ENCODE results near the gene PTPN1.

PTPN1 gene

DNA sequence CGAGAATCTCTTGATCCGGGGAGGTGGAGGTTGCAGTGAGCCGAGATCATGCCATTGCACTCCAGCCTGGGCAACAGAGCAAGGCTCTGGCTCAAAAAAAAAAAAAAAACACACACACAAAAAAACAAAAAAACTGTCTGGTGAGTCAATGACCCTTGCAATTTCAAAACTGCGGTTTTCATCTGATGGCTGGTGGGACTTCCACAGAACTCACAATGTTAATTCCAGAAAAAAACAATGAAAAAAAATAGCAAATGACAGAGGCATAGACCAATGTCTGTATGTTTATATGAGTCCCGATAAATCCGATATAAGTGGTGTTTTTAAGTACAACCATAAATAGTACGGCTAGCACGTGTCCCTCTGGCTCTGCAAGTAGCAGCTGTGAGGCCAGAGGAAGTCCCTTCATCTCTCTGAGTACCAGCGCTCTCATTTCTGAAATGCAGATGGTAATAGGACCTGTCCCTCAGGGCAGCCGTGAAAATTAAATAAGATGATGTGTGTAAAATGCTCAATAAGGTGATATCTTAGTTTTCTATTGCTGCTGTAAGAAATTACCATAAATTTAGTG lies 21.9 kb upstream of the PTPN1 start:
- no peak overlapping the region for H3K4me3 ChIP-seq (ENCODE audit: low read length, poor library complexity, severe bottlenecking)
- no peaks in the 10 kb centered on the region for H3K79me2 ChIP-seq (ENCODE audit: insufficient read depth, low read length)
- no peaks in the 10 kb centered on the region for H3K9me2 ChIP-seq (replicated peaks; ENCODE audit: low read depth, low read length)
- no peaks in the 10 kb centered on the region for H4K20me1 ChIP-seq (ENCODE audit: insufficient read depth, low read length, poor library complexity, severe bottlenecking)
- H3K9ac ChIP-seq (ENCODE audit: low read depth, low read length, poor library complexity, severe bottlenecking), result no peak overlapping the region
- TF ChIP-seq EZH2phosphoT487 (IDR thresholded peaks at IDR 0.05; ENCODE audit: borderline replicate concordance), result no peak
- TF ChIP-seq, protein P1, sequence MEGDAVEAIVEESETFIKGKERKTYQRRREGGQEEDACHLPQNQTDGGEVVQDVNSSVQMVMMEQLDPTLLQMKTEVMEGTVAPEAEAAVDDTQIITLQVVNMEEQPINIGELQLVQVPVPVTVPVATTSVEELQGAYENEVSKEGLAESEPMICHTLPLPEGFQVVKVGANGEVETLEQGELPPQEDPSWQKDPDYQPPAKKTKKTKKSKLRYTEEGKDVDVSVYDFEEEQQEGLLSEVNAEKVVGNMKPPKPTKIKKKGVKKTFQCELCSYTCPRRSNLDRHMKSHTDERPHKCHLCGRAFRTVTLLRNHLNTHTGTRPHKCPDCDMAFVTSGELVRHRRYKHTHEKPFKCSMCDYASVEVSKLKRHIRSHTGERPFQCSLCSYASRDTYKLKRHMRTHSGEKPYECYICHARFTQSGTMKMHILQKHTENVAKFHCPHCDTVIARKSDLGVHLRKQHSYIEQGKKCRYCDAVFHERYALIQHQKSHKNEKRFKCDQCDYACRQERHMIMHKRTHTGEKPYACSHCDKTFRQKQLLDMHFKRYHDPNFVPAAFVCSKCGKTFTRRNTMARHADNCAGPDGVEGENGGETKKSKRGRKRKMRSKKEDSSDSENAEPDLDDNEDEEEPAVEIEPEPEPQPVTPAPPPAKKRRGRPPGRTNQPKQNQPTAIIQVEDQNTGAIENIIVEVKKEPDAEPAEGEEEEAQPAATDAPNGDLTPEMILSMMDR (conservative IDR thresholded peaks at IDR 0.05; ENCODE audit: low read length), result no peak
- H3K9me3 ChIP-seq (ENCODE audit: insufficient read depth, low read depth, low read length), result no peaks in the 10 kb centered on the region
- no peaks in the 10 kb centered on the region for H3F3A ChIP-seq (ENCODE audit: low read depth)
- peaks cover 12% of the 10 kb centered on the region for H3K4me1 ChIP-seq (ENCODE audit: insufficient read depth, low read length, poor library complexity, severe bottlenecking)
- H3K27me3 ChIP-seq (ENCODE audit: insufficient read depth, low read length, poor library complexity, severe bottlenecking), result no peaks in the 10 kb centered on the region
- no peak overlapping the region for H3K4me2 ChIP-seq (ENCODE audit: low read depth, low read length, poor library complexity, severe bottlenecking)
- no peak overlapping the region for H2AFZ ChIP-seq (ENCODE audit: low read length)
- no peaks in the 10 kb centered on the region for H3K36me3 ChIP-seq (ENCODE audit: insufficient read depth, low read length)

DNA sequence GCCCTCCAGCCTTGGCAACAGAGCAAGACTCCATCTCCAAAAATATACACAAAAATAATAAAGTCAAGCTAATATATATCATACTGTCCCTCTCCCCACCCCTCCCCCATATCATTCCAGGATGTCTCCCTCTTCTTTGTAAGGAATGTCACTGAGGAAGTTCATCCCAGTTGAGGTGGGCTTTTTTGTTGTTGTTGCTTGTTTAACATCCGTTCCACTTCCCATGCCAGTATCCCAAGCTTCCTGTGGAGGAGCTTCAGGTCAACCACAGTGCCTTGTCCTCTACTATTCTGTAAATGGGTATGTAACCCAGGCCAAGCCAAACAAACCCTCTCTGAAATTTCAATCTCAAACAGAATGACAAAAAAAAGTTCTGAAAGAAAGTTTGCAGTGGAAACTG lies 19.0 kb upstream of the PTPN1 start:
- Histone ChIP-seq H3K9me2 (replicated peaks; ENCODE audit: low read depth, low read length) (no peaks in the 10 kb centered on the region), H3K4me1 (ENCODE audit: insufficient read depth, low read length, poor library complexity, severe bottlenecking) (peaks cover 2% of the 10 kb centered on the region), H2AFZ (ENCODE audit: low read length) (no peak overlapping the region), H3K9me3 (ENCODE audit: insufficient read depth, low read depth, low read length) (no peaks in the 10 kb centered on the region), H3K27me3 (ENCODE audit: insufficient read depth, low read length, poor library complexity, severe bottlenecking) (no peaks in the 10 kb centered on the region), H3F3A (ENCODE audit: low read depth) (no peaks in the 10 kb centered on the region), H4K20me1 (ENCODE audit: insufficient read depth, low read length, poor library complexity, severe bottlenecking) (no peaks in the 10 kb centered on the region), H3K9ac (ENCODE audit: low read depth, low read length, poor library complexity, severe bottlenecking) (no peak overlapping the region), H3K36me3 (ENCODE audit: insufficient read depth, low read length) (no peaks in the 10 kb centered on the region), H3K4me2 (ENCODE audit: low read depth, low read length, poor library complexity, severe bottlenecking) (no peak overlapping the region), H3K4me3 (ENCODE audit: low read length, poor library complexity, severe bottlenecking) (no peak overlapping the region), H3K79me2 (ENCODE audit: insufficient read depth, low read length) (no peaks in the 10 kb centered on the region)
- TF ChIP-seq EZH2phosphoT487 (IDR thresholded peaks at IDR 0.05; ENCODE audit: borderline replicate concordance), result no peak

GRCh38 chr20:50491926-50492634 lies 18.1 kb upstream of the PTPN1 start:
- Histone ChIP-seq H3K27me3 (ENCODE audit: insufficient read depth, low read length, poor library complexity, severe bottlenecking) (no peaks in the 10 kb centered on the region), H3K36me3 (ENCODE audit: insufficient read depth, low read length) (no peaks in the 10 kb centered on the region), H3F3A (ENCODE audit: low read depth) (no peaks in the 10 kb centered on the region), H2AFZ (ENCODE audit: low read length) (no peak overlapping the region), H4K20me1 (ENCODE audit: insufficient read depth, low read length, poor library complexity, severe bottlenecking) (no peaks in the 10 kb centered on the region), H3K4me1 (ENCODE audit: insufficient read depth, low read length, poor library complexity, severe bottlenecking) (peaks cover 2% of the 10 kb centered on the region), H3K9me2 (replicated peaks; ENCODE audit: low read depth, low read length) (no peaks in the 10 kb centered on the region), H3K4me3 (ENCODE audit: low read length, poor library complexity, severe bottlenecking) (no peak overlapping the region), H3K79me2 (ENCODE audit: insufficient read depth, low read length) (no peaks in the 10 kb centered on the region), H3K9me3 (ENCODE audit: insufficient read depth, low read depth, low read length) (no peaks in the 10 kb centered on the region), H3K4me2 (ENCODE audit: low read depth, low read length, poor library complexity, severe bottlenecking) (no peak overlapping the region), H3K9ac (ENCODE audit: low read depth, low read length, poor library complexity, severe bottlenecking) (no peak overlapping the region)
- TF ChIP-seq, protein P1 (conservative IDR thresholded peaks at IDR 0.05; ENCODE audit: low read length), result no peak
- TF ChIP-seq EZH2phosphoT487 (IDR thresholded peaks at IDR 0.05; ENCODE audit: borderline replicate concordance), result no peak

DNA sequence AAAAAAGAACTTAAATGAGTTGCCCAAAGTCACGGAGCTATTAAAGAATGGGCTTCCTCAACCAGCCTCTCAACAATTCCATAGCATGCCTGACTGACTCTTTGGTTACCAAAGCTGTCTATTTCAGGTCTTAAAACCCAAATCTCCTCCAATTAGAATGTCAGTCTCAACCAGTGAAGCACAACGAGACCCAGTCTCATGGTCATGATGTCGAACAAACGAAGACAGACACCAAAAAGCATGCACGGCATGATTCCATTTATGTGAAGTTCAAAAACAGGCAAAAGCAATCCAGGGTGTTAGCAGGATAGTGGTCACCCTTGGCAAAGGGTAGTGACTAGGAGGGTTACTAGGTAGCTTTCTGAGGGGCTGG lies 16.3 kb upstream of the PTPN1 start:
- Histone ChIP-seq H2AFZ (ENCODE audit: low read length) (no peak overlapping the region), H3K9ac (ENCODE audit: low read depth, low read length, poor library complexity, severe bottlenecking) (no peak overlapping the region)
- TF ChIP-seq EZH2phosphoT487 (IDR thresholded peaks at IDR 0.05; ENCODE audit: borderline replicate concordance), result no peak
- TF ChIP-seq, protein P1 (conservative IDR thresholded peaks at IDR 0.05; ENCODE audit: low read length), result no peak

More for the DNA sequence above, 16.3 kb upstream of the PTPN1 start:
- Histone ChIP-seq H3F3A (ENCODE audit: low read depth) (no peaks in the 10 kb centered on the region), H3K4me2 (ENCODE audit: low read depth, low read length, poor library complexity, severe bottlenecking) (no peak overlapping the region), H3K27me3 (ENCODE audit: insufficient read depth, low read length, poor library complexity, severe bottlenecking) (no peaks in the 10 kb centered on the region), H3K36me3 (ENCODE audit: insufficient read depth, low read length) (no peaks in the 10 kb centered on the region), H3K4me3 (ENCODE audit: low read length, poor library complexity, severe bottlenecking) (no peak overlapping the region), H3K4me1 (ENCODE audit: insufficient read depth, low read length, poor library complexity, severe bottlenecking) (no peaks in the 10 kb centered on the region), H4K20me1 (ENCODE audit: insufficient read depth, low read length, poor library complexity, severe bottlenecking) (no peaks in the 10 kb centered on the region), H3K9me3 (ENCODE audit: insufficient read depth, low read depth, low read length) (no peaks in the 10 kb centered on the region), H3K79me2 (ENCODE audit: insufficient read depth, low read length) (no peaks in the 10 kb centered on the region), H3K9me2 (replicated peaks; ENCODE audit: low read depth, low read length) (no peaks in the 10 kb centered on the region)
